Measurements from ENCODE around the gene PCDHGB2. TPM values are rescaled to one million over a fixed set of nuclear protein-coding genes. Genes with fewer than 3 reads are reported as not detected.
"Not testable (repeated sequence)": the region's sequence is repeated elsewhere in the genome, so short reads cannot be mapped to it uniquely, and the experiment has no call there.

Gene PCDHGB2
- total and polyA plus RNA-seq, 12 donors = 0.64 to 17.0 (median 11.2) TPM

- Histone ChIP-seq H3K4me1 (peaks cover 0 to 5% (median 0%) of the 10 kb centered on the region in 9 donors), H3K4me3 (peak within 1 kb of the TSS in 5 of 10 donors; percentile 10 to 32 (median 21)), H3K27me3 (peaks cover 0 to 85% (median 0%) of the 10 kb centered on the region in 7 donors), H3K36me3 (peaks cover 0 to 45% (median 0%) of the 10 kb centered on the region in 9 donors), H3K9me3 (peaks cover 0 to 96% (median 56%) of the 10 kb centered on the region in 11 donors), H3K27ac (no peak within 1 kb of the TSS)
- WGBS, 2 donors = 30 to 33% methylated on average over 27 of the region's 27 CpGs
- ATAC-seq (no peak), DNase-seq (no peak)
- intact Hi-C loops (cut with DNase I) = loop anchor here in 1 of 10 donors (10.0 kb wide), 1 partner anchor 48 kb away; the partner anchor contains the start of genes PCDHGA4, PCDHGB1 and PCDHGB2
- TF ChIP-seq, protein P1, sequence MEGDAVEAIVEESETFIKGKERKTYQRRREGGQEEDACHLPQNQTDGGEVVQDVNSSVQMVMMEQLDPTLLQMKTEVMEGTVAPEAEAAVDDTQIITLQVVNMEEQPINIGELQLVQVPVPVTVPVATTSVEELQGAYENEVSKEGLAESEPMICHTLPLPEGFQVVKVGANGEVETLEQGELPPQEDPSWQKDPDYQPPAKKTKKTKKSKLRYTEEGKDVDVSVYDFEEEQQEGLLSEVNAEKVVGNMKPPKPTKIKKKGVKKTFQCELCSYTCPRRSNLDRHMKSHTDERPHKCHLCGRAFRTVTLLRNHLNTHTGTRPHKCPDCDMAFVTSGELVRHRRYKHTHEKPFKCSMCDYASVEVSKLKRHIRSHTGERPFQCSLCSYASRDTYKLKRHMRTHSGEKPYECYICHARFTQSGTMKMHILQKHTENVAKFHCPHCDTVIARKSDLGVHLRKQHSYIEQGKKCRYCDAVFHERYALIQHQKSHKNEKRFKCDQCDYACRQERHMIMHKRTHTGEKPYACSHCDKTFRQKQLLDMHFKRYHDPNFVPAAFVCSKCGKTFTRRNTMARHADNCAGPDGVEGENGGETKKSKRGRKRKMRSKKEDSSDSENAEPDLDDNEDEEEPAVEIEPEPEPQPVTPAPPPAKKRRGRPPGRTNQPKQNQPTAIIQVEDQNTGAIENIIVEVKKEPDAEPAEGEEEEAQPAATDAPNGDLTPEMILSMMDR (IDR thresholded peaks at IDR 0.05) = peak in 6 of 9 donors; percentile 6 to 36 (median 22)
These were observed 42.9 kb downstream of the PCDHGB2 start, which contains the start of gene PCDHGA9 for GRCh38 chr5:141402553-141403243. Gene PCDHGA9, plus strand, starts transcription at chr5:141402778. Its CDS starts 175 bp downstream, at chr5:141402953.

DNA sequence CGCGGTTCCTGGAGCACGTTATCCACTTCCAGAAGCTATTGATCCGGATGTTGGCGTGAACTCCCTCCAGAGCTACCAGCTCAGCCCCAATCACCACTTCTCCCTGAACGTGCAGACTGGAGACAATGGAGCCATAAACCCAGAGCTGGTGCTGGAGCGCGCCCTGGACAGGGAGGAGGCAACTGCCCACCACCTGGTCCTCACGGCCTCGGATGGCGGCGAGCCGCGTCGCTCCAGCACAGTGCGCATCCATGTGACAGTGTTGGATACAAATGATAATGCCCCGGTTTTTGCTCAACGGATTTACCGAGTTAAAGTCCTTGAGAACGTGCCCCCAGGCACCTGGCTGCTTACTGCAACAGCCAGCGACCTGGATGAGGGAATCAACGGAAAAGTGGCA is 43.6 kb downstream of the PCDHGB2 start:
- peaks cover 0 to 51% (median 0%) of the 10 kb centered on the region in 9 donors for H3K36me3 ChIP-seq
- WGBS, 2 donors = 37 to 38% methylated on average over 22 of the region's 22 CpGs
- peaks cover 0 to 5% (median 0%) of the 10 kb centered on the region in 9 donors for H3K4me1 ChIP-seq
- peaks cover 0 to 100% (median 63%) of the 10 kb centered on the region in 11 donors for H3K9me3 ChIP-seq
- intact Hi-C loops (cut with DNase I) = loop anchor here in 1 of 10 donors (10.0 kb wide), 1 partner anchor 49 kb away; the partner anchor contains the start of genes PCDHGA4, PCDHGB1 and PCDHGB2
- TF ChIP-seq, protein P1 (IDR thresholded peaks at IDR 0.05) = no peak
- peaks cover 0 to 89% (median 0%) of the 10 kb centered on the region in 7 donors for H3K27me3 ChIP-seq
- ATAC-seq = no peak
- H3K4me3 ChIP-seq = peak overlapping the region in 3 of 10 donors; percentile 10 to 32 (median 21)
- no peak for DNase-seq
- H3K27ac ChIP-seq = no peak overlapping the region

GRCh38 chr5:141407790-141408505 is 48.2 kb downstream of the PCDHGB2 start, which contains the start of gene PCDHGB6:
Gene PCDHGB6, plus strand, starts transcription at chr5:141408021. Its CDS starts 182 bp downstream, at chr5:141408203.
- H3K27me3 ChIP-seq = peaks cover 0 to 92% (median 0%) of the 10 kb centered on the region in 7 donors
- H3K36me3 ChIP-seq = peaks cover 0 to 71% (median 0%) of the 10 kb centered on the region in 9 donors
- not testable (repeated sequence) for H3K4me1 ChIP-seq
- DNase-seq (peak in 1 of 2 donors; percentile 57), ATAC-seq (peak; percentile 71 to 91 (median 84))
- intact Hi-C loops (cut with DNase I) = loop anchor here in 2 of 10 donors (5.0 to 10.0 kb wide), 2 partner anchors 53 to 154 kb away; partner anchors contain the start of genes PCDHGA4 (in 1 of the 2), PCDHGB1 (in 1 of the 2) and PCDHGB2 (in 1 of the 2)
- H3K4me3 ChIP-seq = peak within 1 kb of the TSS in 9 of 10 donors; percentile 14 to 46 (median 43)
- H3K27ac ChIP-seq = peak within 1 kb of the TSS in 6 of 10 donors; percentile 20 to 60 (median 44)
- TF ChIP-seq, protein P1 (IDR thresholded peaks at IDR 0.05) = peak; percentile 24 to 71 (median 56)
- WGBS, 2 donors = 15 to 17% methylated on average over 48 to 49 of the region's 51 CpGs
- peaks cover 0 to 100% (median 55%) of the 10 kb centered on the region in 11 donors for H3K9me3 ChIP-seq

Data from heart right ventricle (tissue), 16 donors.